Measurements from ENCODE around the gene RTEL1. TPM values are rescaled to one million over a fixed set of nuclear protein-coding genes. Genes with fewer than 3 reads are reported as not detected.

The RTEL1 gene
- total RNA-seq, 3 donors from 2014 or later (not counting 1 experiment from before 2014, with no cell fraction given) = 36.3 to 52.0 (median 40.4) TPM

DNA sequence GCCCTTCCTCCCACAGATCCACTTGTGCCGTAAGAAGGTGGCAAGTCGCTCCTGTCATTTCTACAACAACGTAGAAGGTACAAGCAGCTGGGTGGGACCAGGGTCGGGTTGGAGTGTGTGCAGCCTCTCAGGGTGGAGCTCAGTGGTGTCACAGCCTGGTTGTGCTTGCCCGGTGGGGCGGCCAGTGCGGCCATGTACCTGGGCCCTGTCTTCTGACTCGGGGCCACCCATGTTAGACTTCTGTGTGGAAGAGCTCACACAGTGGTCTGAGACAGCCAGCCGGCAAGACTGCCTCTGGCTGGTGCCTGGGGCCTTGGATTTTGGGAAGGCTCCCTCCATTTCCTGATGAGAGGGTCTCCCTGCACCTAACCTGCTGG is 4.7 kb downstream of the RTEL1 start:
- no peaks in the 10 kb centered on the region for H3K9me3 Mint-ChIP-seq

DNA sequence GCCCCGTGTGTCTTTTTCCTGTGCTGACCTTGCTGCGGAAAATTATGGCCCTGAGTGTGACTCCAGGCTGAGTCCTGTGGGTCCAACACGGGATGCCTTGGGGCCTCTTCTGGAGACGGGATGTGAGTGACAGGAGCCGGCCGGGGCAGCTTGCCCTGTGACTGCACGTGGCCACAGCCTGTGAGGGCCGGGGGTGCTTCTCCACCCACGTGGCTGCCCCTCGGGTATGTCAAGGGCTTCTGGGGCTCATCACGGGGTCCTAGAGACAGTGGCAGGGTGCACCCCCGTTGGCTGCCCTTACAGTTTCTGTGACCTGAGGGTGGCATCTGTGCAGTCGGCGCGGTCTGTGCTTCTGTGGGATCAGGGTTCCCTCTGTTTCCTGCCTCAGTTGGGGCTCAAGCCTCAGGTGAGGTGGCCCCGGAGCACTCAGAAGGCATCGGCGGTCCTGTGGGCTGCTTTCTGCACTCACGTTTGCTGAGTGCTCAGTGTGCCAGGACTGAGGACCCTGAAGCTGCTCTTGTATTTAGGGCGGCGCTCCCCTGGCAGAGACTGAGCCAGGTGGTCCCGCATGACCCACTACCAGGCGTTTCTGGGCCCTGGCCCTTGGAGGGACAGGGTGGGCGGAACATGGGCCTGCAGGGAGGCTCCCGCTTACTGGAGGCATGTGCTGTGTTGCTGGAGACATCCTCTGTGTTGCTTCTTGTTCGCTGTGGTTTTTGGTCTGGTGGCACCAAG is 5.4 kb downstream of the RTEL1 start:
- H3K36me3 ChIP-seq (ENCODE audit: control insufficient read depth, insufficient read depth, low read length) = peaks cover 17% of the 10 kb centered on the region
- no peak for DNase-seq
- peaks cover 11 to 14% of the 10 kb centered on the region in 2 donors for H3K4me1 Mint-ChIP-seq
- TF ChIP-seq, protein P1, sequence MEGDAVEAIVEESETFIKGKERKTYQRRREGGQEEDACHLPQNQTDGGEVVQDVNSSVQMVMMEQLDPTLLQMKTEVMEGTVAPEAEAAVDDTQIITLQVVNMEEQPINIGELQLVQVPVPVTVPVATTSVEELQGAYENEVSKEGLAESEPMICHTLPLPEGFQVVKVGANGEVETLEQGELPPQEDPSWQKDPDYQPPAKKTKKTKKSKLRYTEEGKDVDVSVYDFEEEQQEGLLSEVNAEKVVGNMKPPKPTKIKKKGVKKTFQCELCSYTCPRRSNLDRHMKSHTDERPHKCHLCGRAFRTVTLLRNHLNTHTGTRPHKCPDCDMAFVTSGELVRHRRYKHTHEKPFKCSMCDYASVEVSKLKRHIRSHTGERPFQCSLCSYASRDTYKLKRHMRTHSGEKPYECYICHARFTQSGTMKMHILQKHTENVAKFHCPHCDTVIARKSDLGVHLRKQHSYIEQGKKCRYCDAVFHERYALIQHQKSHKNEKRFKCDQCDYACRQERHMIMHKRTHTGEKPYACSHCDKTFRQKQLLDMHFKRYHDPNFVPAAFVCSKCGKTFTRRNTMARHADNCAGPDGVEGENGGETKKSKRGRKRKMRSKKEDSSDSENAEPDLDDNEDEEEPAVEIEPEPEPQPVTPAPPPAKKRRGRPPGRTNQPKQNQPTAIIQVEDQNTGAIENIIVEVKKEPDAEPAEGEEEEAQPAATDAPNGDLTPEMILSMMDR (IDR thresholded peaks at IDR 0.05) = no peak
- peaks cover 10% of the 10 kb centered on the region for H3K4me1 ChIP-seq (ENCODE audit: control insufficient read depth, insufficient read depth, low read length)
- no peaks in the 10 kb centered on the region for H3K9me3 ChIP-seq (ENCODE audit: control insufficient read depth, insufficient read depth, low read length)
- peak overlapping the region; percentile 4 for H3K4me3 Mint-ChIP-seq
- no peaks in the 10 kb centered on the region for H3K27me3 ChIP-seq (ENCODE audit: control insufficient read depth, insufficient read depth, low read length)
- intact Hi-C loops (cut with micrococcal nuclease) = no loop called here
- no peak overlapping the region for H3K4me3 ChIP-seq (ENCODE audit: low read length)
- no peak for ATAC-seq
- H3K27ac Mint-ChIP-seq = no peak overlapping the region
- no peaks in the 10 kb centered on the region for H3K36me3 Mint-ChIP-seq
- no peaks in the 10 kb centered on the region for H3K9me3 Mint-ChIP-seq
- no peak overlapping the region for H3K27ac ChIP-seq (ENCODE audit: low read length)
- 96% methylated on average over 26 of the region's 26 CpGs for WGBS (ENCODE audit: insufficient coverage)
- H3K27me3 Mint-ChIP-seq (ENCODE audit: low read depth in 2 of 2) = no peaks in the 10 kb centered on the region

More for the DNA sequence above, 4.7 kb downstream of the RTEL1 start:
- H3K27me3 Mint-ChIP-seq (ENCODE audit: low read depth in 2 of 2) = no peaks in the 10 kb centered on the region
- ATAC-seq = no peak
- TF ChIP-seq, protein P1 (IDR thresholded peaks at IDR 0.05) = no peak
- Histone ChIP-seq H3K4me1 (ENCODE audit: control insufficient read depth, insufficient read depth, low read length) (peaks cover 14% of the 10 kb centered on the region), H3K9me3 (ENCODE audit: control insufficient read depth, insufficient read depth, low read length) (no peaks in the 10 kb centered on the region), H3K27ac (ENCODE audit: low read length) (no peak overlapping the region), H3K4me3 (ENCODE audit: low read length) (no peak overlapping the region), H3K36me3 (ENCODE audit: control insufficient read depth, insufficient read depth, low read length) (peaks cover 17% of the 10 kb centered on the region), H3K27me3 (ENCODE audit: control insufficient read depth, insufficient read depth, low read length) (no peaks in the 10 kb centered on the region)
- H3K27ac Mint-ChIP-seq = no peak overlapping the region
- H3K36me3 Mint-ChIP-seq = no peaks in the 10 kb centered on the region
- peaks cover 18 to 21% of the 10 kb centered on the region in 2 donors for H3K4me1 Mint-ChIP-seq
- 95% methylated on average over 9 of the region's 9 CpGs for WGBS (ENCODE audit: insufficient coverage)
- DNase-seq = no peak
- intact Hi-C loops (cut with micrococcal nuclease) = no loop called here
- no peak overlapping the region for H3K4me3 Mint-ChIP-seq

DNA sequence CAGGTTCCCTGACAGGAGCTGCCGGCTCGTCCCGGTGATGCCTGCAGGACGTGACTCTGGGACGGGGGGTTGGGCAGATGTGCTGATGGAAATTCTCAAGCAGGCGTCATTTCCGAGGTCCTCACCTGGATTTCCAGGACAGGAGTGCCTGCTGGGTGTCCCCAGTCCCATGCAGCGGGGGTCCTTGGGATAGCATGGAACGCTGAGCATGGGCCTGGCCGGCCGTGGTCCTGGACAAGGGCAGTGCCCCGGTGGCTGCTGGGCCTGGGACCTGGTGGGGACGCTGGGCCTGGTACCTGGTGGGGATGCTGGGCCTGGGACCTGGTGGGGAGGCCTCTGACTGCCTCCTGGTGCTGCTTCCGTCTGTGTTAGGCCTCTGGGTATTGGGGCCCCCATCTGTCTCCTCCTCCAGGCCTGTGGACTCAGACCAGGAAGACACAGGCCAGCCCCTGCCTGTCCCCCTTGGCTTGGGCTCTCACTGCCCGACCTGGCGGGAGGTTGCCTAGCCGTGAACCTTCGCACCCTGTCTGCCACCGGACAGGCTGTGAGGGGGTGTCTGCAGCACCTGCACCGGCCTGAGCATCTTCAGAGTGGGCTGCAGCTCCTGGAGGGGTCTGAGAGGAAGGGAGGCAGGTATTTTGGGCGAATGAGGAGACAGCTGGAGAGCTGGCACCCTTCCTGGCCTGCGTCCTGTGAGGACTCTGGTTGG is 6.2 kb downstream of the RTEL1 start:
- peaks cover 2% of the 10 kb centered on the region for H3K4me1 ChIP-seq (ENCODE audit: control insufficient read depth, insufficient read depth, low read length)
- Mint-ChIP-seq H3K27ac (no peak overlapping the region), H3K36me3 (no peaks in the 10 kb centered on the region), H3K4me1 (peaks cover 5 to 6% of the 10 kb centered on the region in 2 donors), H3K9me3 (no peaks in the 10 kb centered on the region), H3K4me3 (no peak overlapping the region), H3K27me3 (ENCODE audit: low read depth in 2 of 2) (no peaks in the 10 kb centered on the region)
- intact Hi-C loops (cut with micrococcal nuclease) = no loop called here
- peaks cover 17% of the 10 kb centered on the region for H3K36me3 ChIP-seq (ENCODE audit: control insufficient read depth, insufficient read depth, low read length)
- H3K9me3 ChIP-seq (ENCODE audit: control insufficient read depth, insufficient read depth, low read length) = no peaks in the 10 kb centered on the region
- TF ChIP-seq, protein P1 (IDR thresholded peaks at IDR 0.05) = no peak
- H3K27me3 ChIP-seq (ENCODE audit: control insufficient read depth, insufficient read depth, low read length) = no peaks in the 10 kb centered on the region
- H3K4me3 ChIP-seq (ENCODE audit: low read length) = no peak overlapping the region
- DNase-seq (no peak), ATAC-seq (no peak)
- 96% methylated on average over 22 of the region's 22 CpGs for WGBS (ENCODE audit: insufficient coverage)
- H3K27ac ChIP-seq (ENCODE audit: low read length) = no peak overlapping the region

All from natural killer cell (primary cell).